ENCODE results near the gene ING5.
A peak's percentile ranks its signal among the peaks of the same experiment; 100 is the strongest.
"Not testable (repeated sequence)": the region's sequence is repeated elsewhere in the genome, so short reads cannot be mapped to it uniquely, and the experiment has no call there.

The ING5 gene

DNA sequence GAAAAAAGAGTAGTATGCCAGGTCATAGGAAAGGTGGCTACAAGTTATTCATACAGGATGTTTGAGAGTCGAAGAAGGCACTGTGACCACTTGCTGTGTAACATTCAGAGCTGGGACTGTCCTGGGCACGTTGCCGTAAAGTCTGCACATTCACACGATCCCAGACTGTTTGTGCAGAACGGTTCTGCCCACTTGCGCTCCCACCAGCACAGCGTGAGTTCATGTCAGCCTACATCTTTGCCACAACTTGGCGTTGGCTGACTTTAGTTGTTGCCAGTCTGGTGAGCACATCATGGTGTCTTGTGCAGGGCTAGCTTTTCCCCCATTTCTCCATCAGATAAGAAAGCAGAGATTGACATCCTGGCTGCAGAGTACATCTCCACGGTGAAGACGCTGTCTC is 7.0 kb downstream of the ING5 start:
- DNase-seq: no peak

DNA sequence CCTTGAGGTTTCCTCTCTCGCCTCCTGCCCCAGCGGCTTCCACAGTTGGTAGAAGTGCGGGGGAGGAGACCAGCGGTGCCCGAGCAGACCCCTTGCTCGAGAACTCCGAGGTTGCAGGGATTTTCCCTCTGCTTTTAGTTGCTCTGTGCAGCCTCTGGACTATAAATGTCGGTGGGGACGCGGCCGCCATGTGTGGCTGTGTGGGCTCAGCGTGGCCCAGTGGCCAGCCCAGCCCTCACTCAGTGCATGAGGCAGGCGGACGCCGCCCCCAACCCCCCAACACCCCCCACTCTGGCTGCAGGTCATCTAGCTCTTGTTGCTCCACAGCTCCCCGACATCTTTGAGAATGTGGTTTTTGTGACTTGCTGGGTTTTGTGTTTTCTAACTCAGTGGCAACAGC is 17.3 kb downstream of the ING5 start:
- DNase-seq: no peak

DNA sequence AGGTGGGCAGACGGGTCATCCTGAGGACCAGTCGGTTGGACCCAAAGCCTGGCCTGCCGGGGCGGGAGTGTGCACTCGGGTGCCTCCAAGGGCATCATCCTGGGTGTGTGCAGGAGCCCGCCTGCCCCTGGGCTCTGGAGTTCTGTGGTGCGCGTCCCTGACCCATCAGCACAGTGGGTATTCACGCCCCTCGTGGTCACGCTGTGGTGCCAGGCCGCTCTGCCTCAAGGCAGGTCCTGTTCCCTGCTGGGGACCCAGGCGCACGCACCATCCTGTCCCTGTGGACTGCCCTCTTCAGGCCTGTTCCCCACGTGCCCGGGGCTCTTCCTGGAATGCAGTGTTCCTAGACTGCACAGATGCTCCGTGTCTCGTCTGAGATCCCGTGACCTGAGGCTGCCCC is 18.3 kb downstream of the ING5 start:
- no peak for DNase-seq

DNA sequence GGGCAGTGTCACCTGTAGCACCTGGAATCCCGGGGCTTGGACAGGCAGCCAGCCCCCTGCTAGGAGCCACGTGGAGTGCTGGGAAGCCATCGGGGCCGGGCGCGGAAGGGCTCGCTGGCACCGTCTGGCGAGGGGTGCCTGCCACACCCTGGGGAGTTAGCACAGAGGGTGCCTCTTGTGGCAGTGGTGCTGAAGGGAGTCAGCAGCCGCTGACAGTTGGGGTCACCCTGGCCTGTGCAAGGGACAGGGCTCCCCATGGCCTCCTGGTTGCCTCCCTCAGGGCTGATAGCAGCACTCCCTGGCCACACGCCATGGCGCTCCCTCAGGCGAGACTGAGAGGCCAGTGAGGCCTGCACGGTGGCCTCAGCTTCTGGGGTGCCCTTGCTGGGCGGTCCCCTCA is 18.7 kb downstream of the ING5 start:
- no peak for DNase-seq

DNA sequence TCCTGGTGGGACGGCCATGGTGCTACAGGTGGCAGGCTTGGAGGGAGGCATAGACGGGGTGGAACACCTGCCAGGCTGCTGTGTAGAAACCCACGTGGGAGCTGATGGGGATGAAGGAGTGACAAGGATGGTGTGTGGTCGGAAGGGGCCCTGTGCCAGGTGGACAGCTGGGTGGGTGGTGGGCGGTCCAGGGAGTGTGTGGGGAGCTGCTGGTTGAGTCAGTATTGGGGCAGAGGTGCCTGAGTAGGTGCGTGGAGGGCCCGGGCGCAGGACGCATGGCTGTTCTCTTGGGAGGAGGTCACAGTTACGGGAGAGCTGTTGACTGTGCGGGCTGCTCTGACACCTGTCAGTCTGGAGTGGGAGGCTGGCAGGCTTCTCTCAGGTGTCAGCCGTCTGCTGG is 20.0 kb downstream of the ING5 start:
- no peak for DNase-seq

DNA sequence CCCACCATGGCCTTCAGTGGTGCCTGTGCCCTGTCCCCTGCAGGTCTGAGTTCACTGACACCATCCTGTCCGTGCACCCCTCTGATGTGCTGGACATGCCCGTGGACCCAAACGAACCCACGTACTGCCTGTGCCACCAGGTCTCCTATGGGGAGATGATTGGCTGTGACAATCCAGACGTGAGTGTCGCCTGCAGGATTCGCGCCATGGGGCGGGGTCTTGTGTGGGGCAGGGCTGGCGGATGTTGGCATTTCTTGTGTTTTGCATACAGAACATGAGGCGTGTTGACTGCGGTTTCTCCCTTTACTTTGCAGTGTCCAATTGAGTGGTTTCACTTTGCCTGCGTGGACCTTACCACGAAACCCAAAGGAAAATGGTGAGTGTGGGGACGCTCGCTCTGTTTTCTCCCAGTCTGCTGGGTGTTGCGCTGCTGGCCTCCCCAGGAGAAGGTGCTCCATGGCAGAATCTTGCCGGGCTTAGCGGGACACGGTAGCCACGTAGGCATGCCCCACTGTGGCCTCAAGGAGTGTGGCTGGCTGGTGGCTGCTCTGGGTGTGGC is 21.1 kb downstream of the ING5 start:
- DNase-seq: no peak

DNA sequence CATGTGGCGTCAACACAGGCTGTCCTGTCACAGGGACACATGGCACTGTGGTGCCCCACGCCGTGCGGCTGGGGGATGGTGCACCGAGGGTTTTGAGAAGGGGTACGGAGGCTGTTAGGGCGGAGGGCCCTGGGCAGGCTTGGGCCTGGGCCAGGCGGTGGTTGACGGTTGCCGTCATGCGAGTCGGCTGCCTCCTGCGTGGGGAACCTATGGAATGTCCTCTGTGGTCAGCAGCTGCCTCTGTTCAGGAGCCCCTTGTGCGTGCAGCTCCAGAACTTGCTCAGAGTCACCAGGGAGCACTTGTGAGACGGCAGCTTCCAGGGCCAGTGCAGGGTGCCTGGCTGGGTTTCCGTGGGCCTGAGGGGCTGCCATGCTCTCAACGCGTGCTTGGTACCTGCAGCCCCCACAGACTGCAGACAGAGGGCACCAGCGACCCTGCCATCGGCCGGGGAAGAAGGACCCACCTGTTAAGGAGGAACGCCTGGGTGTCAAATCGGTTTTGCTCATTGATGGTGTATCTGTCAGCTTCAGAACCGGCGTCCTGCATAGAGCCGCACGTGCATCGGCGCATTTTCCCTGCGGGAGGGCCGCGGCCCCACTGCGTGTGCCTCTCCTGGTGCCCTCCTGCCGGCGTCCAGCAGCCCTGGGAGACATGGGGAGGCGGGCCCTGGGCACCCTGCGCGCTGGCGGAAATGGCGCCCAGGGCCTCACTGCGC is 22.6 kb downstream of the ING5 start:
- DNase-seq: no peak

DNA sequence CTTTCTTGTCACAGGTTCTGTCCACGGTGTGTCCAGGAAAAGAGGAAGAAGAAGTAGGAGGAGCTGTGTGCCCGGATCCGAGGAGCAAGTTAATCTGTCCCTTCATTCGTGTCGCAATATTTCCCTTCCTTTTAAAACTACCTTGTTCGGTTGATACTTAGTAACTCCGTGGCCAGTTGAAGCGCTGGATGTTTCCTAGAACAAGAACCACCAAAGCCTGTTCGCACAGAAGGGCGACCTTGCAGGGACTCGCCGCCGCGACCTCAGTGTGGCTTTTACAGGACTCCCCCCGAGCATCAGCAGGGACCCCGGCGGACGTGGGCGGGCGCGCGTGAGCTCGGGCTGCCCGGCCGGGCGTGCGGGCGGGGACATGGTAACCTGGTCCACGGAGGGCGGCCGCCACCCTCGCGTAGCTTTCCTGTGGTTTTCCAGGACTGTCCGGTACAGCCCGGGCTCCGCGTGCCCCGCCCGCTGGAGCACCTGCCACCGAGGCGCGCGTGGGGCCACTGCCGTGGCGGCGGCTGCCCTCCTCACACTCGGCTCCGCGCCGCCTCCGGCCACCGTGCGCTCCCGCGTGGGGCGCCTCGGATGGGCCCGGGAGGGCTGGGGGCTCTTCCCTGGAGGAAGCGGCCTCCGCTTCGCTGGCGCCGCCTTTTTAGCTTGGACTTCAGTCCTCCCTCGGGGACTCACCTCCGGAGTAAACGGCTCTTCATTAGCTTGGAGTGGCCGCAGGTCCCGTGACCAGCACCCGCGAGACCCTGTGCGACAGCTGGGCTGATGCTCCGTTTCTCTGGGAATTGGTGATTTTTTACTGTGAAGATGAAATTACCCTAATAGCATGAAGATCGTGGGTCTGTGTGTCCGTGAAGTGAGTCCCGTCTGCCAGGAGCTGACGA is 23.4 kb downstream of the ING5 start:
- no peak for DNase-seq

DNA sequence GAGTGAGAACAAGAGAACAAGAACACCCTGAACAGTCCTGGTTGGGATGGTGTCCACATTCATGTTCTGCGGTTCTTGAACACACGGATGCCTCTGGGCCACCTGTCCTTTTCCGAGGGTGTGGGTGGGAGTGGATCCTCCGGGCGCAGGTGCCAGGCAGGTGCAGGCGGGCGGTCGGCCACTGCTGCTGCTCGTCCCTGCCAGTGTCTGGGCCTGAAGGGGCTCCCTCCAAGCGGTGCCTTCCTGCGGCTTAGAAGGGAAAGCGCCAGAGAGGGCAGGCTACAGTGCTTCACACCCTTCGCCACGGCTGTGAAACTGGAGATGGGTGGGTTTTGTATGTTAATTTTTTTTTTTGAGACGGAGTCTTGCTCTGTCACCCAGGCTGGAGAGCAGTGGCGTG is 24.6 kb downstream of the ING5 start:
- no peak for DNase-seq

DNA sequence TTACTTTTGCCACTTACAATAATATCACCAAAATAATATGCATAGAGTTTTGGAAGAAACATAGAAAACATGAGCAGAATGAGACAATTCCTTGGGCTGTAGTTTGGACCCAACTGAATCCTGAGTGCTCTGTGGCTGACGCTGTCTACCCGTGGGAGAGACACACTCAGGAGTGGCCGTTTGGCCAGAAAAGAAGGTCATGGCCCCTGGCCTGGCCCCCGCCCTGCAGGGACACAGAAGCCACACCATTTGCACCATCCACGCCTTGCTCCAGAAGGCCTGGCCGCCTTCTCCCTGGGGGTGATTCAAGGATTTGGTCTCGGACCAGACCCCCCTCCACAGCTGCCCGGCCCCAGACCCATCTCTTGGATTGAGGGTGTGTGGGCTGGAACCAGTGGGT is 26.2 kb downstream of the ING5 start:
- no peak for DNase-seq

DNA sequence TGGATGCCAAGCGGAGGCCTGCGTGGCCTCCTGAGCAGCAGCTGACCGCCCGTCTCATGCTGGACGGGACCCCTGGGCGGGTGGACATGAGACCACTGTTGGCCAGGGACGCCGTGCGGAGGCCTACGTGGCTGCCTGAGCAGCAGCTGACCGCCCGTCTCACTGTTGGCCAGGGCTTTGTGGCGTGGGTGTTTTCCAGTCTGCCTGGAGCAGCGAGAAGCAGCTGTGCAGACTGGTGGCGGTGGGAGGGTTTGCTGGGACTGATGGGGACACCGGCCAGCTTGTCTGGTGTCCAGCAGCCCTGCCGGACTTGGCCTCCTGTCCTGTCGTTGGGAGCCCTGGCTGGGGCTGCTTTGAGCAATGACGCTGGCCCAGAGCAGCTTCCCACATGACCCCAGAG is 26.8 kb downstream of the ING5 start:
- DNase-seq: peak; percentile 27 to 71

DNA sequence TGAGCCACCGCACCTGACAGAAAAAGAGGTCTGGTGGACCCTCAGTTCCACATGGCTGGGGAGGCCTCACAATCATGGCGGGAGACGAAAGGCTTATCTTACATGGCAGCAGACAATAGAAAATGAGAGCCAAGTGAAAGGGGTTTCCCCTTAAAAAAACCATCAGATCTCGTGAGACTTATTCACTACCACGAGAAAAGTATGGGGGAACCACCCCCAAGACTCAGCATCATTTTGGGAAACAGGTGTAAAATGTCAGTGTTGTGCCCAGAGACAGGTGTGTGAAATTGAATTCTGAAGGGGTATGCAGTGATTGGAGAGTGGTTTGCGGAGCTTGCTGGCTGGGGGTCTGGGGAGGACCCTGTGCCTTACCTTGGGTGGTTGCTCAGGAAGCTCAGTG is 28.0 kb downstream of the ING5 start:
- no peak for DNase-seq

DNA sequence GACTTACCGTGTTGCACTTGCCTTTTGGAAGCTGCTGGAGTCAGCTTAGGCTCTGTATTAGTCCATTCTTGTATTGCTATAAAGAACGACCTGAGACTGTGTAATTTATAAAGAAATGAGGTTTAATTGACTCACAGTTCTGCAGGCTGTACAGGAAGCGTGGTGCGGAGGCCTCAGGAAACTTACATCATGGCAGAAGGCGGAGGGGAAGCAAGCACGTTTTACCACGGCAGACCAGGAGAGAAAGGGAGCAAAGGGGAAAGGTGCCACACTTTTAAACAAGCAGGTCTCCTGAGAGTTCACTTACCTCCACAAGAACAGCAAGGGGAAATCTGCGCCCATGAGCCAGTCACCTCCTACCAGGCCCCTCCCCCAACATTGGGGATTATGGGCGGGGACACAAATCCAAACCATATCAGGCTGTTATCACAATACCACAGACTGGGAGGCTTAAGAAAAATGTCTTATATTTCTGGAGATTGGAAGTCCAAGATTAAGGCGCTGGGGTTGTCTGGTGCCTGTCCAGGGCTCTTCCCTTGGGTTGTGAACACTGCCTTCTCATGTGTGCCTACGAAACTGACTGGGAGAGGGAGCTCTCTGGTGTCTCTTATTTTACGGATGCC is 28.9 kb downstream of the ING5 start:
- DNase-seq: no peak

DNA sequence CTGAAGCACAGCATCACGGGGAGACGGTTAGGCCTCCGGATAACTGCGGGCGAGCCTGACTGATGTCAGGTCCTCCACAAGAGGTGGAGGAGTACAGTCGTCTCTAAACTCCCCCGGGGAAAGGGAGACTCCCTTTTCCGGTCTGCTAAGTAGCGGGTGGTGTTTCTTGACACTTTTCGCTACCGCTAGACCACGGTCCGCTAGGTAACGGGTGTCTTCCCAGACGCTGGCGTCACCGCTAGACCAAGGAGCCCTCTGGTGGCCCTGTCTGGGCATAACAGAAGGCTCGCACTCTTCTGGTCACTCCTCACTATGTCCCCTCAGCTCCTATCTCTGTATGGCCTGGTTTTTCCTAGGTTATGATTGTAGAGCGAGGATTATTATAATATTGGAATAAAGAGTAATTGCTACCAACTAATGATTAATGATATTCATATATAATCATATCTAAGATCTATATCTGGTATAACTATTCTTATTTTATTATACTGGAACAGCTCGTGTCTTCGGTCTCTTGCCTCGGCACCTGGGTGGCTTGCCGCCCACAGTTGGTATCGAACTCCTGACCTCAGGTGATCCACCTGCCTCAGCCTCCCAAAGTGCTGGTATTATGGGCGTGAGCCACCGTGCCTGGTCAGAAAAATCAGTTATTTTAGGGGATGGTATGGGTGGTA is 30.8 kb downstream of the ING5 start:
- not testable (repeated sequence) for DNase-seq

DNA sequence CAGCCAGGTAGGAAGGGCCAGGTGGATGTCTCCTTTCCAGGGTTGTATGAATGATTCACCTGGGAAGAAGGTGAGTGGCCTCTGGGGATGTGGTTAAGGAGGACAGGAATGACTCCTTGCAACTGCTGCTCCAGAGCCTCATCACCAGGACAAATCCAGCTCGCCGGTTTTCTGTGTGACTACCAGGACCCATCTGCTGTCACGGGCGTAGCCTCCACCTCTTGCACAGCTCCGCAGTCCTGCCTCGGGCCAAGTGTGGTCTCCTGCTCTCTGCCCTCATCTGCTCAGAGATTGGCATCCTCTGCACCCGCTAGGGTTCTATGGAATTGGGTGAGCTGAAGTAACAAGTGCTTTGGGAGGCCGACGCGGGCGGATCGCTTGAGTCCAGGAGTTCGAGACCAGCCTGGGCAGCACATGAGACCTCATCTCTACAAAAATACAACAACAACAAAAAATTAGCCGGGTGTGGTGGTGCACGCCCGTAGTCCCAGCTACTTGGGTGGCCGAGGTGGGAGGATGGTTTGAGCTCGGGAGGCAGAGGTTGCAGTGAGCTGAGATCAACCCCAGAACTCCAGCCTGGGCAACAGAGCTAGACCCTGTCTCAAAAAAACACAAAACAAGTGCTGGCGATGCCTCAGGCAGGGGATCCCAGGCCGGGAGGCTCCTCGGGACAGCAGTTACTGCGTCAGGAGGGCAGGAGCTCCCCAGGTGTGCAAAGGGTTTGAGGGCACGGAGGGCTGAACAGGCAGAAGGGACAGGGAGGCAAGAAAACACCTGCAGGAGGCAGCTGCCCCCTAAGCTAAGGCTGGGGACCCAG is 31.8 kb downstream of the ING5 start:
- no peak for DNase-seq

DNA sequence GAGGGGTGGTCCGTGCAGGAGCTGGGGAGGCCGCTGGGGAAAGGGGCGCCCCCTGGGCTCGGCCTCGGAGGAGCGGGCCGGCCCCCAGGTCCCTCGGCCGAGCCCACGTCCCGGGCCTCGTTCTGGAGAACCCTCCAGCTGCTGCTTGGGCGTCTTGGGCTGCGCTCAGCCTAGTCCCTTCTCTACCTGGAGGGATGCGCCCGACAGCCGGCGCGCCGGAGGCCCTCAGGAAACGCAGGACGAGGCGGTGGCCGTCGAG is 32.3 kb downstream of the ING5 start:
- no peak for DNase-seq

DNA sequence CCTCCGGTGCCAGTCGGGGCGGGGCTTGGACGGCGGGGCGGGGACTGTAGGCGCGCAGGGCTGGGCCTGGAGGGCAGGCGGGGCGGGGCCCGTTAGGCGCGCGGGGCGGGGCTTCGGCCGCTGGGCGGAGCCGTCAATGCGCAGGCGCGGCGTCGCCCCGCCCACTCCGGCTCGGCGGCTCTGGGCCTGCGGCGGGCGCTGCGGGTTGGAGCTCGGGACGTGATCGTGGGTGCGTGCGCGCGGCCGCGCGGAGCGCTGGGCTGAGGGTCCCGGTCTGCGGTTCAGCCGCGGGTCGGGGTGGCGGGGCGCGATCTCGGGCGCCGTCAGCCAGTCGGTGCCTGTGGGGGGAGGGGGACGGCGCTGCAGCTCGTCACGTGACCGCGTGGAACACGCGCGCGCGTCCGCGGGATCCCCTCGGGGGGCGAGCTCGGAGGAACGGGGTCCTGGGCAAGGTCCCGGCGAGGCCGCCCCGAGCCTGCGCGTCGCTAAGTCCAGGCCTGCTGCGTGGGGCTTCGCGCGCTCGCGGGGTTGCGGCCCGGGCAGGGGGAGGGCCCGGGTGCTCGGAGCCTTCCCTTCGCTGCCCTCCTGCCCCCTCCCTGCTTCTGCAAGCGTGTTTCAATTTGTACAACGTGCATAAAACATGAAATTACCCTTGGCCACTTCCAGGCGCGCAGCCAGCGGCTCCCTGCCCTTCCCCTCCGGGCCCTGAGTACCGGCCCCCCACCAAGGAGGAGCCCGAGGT is 32.8 kb downstream of the ING5 start, which contains the start of gene D2HGDH:
Gene D2HGDH, plus strand, starts transcription at position 164 of the 742 bp plus-strand sequence. CDS start 595 bp downstream, outside the sequence.
- peak; percentile 68 to 90 for DNase-seq

DNA sequence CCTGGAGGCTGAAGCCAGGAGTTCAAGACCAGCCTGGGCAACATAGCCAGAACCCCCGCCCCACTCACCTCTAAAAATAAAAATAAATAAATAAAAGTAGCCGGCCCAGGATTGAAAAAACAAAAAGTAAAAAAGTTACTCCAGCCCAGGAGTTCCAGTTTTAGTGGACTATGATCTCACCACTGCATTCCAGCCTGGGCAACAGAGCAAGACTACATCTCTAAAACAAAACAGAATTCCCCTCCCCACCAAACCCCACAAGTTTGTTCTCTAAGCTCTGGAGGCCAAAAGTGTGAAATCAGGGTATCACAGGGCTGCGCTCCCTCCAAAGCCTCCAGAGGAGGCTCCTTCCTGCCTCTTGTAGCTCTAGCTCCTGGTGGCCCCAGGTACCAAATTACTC is 34.3 kb downstream of the ING5 start:
- no peak for DNase-seq

DNA sequence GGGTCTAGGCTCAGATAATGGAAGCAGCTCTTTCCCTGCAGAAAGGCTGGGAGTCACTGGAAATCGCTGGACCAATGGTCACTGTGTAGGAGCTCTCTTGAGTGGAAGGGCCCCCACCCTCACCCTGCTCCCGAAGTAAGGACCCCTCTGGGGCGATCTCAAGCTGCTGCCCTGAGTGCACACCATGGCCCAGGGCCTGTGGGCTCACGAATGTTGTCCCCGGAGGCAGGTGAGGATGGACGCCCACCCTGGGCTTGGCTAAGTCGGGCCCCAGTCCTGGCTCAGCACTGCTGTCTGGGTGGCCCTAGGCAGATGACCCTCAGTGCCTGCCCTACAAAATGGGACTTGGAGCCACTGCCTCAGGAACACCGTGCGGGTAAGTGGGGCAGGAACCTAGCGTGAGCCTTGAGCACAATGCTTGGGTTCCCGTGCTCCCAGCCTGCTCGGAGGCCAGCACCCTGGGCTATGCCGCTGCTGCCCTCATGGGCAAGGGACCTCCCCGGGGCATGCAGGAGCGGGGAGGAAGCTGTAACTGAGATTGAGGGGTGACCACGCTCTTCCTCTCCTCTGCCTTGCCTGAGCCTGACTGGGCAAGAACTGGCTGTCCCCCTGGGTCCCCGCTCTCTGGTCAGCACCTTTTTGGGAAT is 36.3 kb downstream of the ING5 start:
- DNase-seq: no peak

DNA sequence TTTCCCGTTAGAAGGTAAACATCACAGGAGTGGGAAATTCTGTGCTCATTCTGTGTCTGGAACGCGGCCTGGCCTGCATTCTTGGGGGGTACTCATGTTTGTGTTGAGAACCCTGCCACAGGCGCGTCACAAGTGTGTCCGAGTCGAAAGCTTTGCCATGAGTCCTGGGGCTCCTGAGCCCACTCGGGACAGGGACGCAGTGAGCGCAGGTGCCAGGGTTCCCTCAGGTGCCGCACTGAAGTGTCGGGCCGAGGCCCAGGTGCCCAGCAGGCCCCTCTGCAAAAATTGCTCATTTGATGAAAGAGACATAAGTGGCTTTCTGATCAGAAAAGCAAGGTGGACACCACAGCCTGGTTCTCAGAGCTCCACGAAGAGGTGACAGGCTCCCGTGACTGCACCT is 37.3 kb downstream of the ING5 start:
- DNase-seq: no peak

DNA sequence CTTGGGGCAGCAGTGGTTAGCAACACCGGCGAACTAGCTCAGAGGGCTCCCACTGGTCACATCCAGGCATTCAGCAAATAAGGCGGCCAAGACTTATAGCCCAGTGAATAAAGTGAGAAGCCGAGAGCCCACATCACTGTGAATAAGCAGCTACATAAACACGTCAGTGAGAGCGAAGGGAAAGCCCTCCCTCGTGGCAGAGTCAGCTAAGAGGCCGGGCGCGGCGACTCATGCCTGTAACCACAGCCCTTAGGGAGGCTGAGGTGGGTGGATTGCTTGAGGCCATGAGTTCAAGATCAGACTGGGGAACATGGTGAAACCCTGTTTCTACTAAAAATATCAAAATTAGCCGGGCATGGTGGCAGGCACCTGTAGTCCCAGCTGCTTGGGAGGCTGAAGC is 37.8 kb downstream of the ING5 start:
- no peak for DNase-seq

All from hippocampal formation (tissue), 2 donors.